GM12891 (cell line): ENCODE measurements around the gene TECTA.

Source experiments
- PAX5 ChIP-seq: IDR thresholded peaks from 2 replicates; pipeline ENCODE4 v1.6.1; 2011; ENCODE audit warnings: low read length, moderate library complexity, mild to moderate bottlenecking; ENCODE audit not compliant: insufficient read depth, severe bottlenecking
- POLR2A ChIP-seq: IDR thresholded peaks from 2 replicates; pipeline ENCODE4 v1.6.1; 2011; ENCODE audit warnings: low read depth, low read length, control low read depth
- POLR2AphosphoS5 ChIP-seq: IDR thresholded peaks from 2 replicates; pipeline ENCODE4 v1.6.1; 2011; ENCODE audit warnings: low read depth, low read length, control low read depth
- SPI1 ChIP-seq: IDR thresholded peaks from 2 replicates; pipeline ENCODE4 v1.6.1; 2011; ENCODE audit warnings: low read depth, low read length, control low read depth
- TAF1 ChIP-seq: IDR thresholded peaks from 2 replicates; pipeline ENCODE4 v1.6.1; 2011; ENCODE audit warnings: low read depth, low read length, control low read depth

GRCh38 chr11:121152764-121153163 lies 51.7 kb downstream of the TECTA start:
- no peak for TF ChIP-seq POLR2A
- no peak for TF ChIP-seq POLR2AphosphoS5
- TF ChIP-seq TAF1: no peak
- TF ChIP-seq SPI1: no peak
- TF ChIP-seq PAX5: no peak
